ENCODE results near the gene COPB1.

The COPB1 gene

DNA sequence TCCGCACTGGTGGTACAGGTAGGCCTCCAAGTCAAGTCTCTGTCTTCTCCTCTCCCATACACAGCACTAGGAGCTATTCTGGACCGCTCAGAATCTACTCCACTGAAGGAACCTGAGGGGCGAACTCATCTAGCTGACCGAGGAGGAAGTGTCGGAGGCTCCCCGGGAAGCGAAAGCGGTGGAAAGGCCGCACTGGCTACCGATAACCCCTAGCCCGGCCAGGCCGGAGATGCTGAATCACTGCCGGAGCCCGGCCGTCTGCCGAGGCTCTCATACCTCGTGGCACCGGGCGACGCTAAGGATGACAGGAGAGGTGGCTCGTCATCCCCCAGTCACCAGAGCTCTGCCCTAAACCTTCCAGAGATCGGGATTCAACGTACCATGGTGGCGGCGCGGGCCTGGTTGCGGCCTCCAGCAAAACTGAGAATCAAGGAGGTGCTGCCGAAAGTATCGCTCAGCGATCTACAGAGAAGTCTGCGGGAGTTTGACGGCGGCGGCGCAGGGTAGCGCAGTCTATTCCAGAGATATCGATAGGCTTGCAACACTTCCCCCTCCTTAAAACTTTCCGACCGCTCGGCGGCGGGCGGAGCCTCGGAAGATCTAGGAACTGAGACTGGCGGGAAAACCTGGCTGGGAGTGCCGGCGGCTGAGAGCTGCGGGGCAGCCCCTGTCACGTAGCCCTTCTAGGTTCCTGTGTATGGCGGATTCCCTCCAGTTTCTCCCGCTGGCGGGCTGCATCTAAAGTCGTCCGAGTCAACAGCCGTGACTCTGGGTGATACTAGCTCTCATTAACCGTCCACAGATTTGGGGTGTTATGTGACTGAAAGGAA is 20.5 kb upstream of the COPB1 start, which contains the start of gene PSMA1:
PSMA1 (minus strand) TSS at position 470 of the 830 bp plus-strand sequence; CDS start at position 383, 87 bp downstream.
- peak; percentile 94 for DNase-seq
- in situ Hi-C loops (cut with HindIII; ENCODE audit: low pct_ligation_motif_present, low pct_unique_long_range_greater_than_20kb, low sequenced_read_pairs) = no loop called here

DNA sequence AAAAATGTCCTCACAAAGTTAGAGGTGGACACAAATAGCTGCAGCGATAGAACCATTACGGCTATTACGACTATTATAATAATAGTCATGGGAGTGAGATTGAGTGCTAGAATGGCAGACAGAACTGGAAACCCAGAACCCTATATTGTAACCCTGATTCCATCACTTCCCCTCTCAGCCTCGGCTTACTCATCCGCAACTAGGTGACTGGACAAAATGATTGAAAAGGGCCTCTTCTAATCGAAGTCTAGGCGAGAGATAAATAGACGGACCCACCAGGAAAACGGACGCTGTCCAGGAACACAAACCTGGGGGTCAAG is 19.9 kb upstream of the COPB1 start:
- peak; percentile 27 for DNase-seq
- in situ Hi-C loops (cut with HindIII; ENCODE audit: low pct_ligation_motif_present, low pct_unique_long_range_greater_than_20kb, low sequenced_read_pairs) = no loop called here

DNA sequence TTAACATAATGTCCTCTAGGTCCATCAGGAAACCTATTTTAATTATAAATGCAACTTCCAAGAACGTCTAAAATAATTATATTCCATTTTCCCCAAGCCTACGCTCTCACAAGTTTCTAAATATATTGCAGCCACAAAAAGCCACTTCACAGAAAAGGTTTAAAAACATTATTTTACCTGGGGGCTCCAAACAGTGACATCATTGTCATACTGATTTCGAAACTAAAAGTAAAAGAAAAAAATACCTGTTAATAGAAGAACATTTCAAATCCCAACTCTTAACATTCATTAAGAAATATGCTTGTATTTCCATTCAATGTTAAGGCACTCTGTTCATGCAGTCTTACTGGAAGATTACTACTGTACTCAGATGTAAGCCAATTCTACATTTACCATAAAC is 19.2 kb upstream of the COPB1 start:
- no peak for DNase-seq
- in situ Hi-C loops (cut with HindIII; ENCODE audit: low pct_ligation_motif_present, low pct_unique_long_range_greater_than_20kb, low sequenced_read_pairs) = no loop called here

DNA sequence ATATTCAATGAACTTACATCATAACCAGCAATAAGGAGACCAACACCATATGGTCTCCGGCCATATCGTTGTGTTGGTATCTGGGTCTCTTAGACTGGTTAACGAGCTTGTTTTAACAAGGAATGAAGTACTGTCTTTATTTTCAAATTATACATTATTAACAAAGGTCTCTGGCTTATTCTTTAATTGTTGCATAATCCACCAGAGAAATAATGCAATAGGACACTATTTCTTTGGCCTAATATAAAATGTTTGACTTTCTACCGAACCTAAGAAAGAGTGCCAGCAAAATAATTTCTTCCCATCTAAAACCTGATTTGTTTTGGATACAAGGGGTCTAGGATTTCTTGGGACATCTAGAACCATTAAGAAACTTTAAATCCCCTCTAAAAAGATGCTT is 14.2 kb upstream of the COPB1 start:
- in situ Hi-C loops (cut with HindIII; ENCODE audit: low pct_ligation_motif_present, low pct_unique_long_range_greater_than_20kb, low sequenced_read_pairs) = no loop called here
- DNase-seq = no peak

DNA sequence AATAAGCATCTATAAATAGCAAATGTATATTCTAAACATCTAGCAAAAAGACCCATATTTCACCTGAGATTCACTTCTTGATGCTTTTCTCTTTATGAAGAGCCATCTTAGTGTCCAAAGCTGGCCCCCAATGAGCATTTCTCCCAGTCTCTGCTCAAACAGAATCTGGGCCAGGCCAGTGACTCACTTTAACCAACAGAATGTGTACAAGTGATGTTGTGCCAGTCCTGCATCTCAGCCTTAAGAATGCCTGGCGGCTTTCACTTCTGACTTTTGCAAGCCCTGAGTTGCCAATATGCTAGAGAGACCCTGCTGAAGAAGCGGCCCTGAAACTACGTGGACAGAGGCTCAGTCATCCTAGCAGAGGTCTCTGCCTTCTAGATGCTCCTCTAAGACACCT is 6.9 kb upstream of the COPB1 start:
- in situ Hi-C loops (cut with HindIII; ENCODE audit: low pct_ligation_motif_present, low pct_unique_long_range_greater_than_20kb, low sequenced_read_pairs) = no loop called here
- DNase-seq = no peak

DNA sequence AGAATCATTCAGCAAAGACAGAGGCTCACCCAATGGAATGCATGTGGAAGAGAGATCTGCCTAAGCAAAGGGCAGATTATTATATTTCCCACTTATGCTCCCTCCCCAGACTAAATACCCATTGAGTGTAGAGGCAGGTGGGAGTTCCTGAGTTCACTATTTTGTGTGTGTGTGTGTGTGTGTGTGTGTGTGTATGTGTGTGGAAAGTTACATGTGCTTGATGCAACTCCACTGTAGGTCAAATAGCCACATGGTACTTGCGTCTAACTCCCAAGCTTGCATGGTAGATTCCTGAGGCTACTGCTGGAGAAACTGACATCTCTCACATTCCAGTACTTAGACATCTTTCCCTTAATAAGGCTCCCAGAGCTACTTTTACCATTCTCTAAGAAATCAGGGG is 3.4 kb upstream of the COPB1 start:
- in situ Hi-C loops (cut with HindIII; ENCODE audit: low pct_ligation_motif_present, low pct_unique_long_range_greater_than_20kb, low sequenced_read_pairs) = no loop called here

DNA sequence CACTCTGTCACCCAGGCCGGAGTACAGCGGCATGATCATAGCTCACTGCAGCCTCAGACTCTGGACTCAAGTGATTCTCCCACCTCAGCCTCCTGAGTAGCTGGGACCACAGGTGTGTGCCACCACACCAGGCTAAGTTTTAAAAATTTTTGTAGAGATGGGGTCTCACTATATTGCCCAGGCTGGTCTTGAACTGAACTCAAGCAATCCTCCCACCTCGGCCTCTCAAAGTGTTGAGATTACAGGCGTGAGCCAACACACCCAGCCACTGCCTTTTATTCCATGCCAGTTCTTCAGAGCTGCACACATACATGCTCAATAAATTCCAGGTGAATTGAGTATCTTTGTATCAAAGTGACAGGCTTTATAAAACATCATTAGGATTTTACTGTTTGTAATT is 2.4 kb upstream of the COPB1 start:
- DNase-seq = no peak
- in situ Hi-C loops (cut with HindIII; ENCODE audit: low pct_ligation_motif_present, low pct_unique_long_range_greater_than_20kb, low sequenced_read_pairs) = no loop called here

More for the DNA sequence above, 3.4 kb upstream of the COPB1 start:
- DNase-seq = no peak

DNA sequence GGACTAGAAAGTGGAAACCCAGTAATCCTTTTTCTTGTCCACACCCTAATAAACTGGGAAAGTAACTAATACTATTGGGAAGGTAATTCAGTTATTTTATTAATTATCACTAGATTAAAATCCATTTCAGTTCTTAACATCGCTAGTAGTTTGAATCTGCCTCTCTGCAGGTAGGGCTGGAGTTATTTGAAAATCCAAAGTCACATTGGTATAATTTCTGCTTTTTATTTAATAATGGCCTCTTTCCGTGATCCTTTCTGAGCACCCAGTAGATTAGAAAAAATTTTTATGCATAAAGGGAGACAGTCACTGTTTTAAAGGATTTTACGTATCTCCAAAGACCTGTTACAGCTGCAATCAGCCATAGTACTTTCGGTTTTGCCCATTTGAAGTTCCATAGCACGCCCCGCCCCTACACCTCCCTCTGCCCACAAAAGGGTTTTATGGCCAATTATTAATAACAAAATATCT is 605 bp upstream of the COPB1 start:
- peak; percentile 63 for DNase-seq
- in situ Hi-C loops (cut with HindIII; ENCODE audit: low pct_ligation_motif_present, low pct_unique_long_range_greater_than_20kb, low sequenced_read_pairs) = no loop called here

DNA sequence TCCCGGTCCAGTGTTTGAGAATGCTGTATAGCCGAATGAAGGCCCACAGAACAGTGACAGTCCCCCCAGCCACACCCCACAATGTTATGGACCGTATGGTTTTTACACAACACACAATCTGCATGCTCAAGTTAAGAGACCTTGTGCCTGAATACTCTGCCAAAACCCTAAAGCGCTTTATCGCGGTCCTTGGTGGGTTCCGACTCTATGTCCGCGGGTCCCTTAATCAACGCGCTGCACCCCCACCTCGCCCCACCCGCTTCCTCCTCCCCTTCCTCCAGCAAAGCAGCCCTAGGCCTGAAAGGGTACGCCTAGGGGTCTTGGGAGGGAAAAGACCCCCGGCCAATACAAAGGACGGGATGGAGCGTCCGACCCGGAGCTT is 442 bp downstream of the COPB1 start:
- in situ Hi-C loops (cut with HindIII; ENCODE audit: low pct_ligation_motif_present, low pct_unique_long_range_greater_than_20kb, low sequenced_read_pairs) = no loop called here
- peak; percentile 28 for DNase-seq

DNA sequence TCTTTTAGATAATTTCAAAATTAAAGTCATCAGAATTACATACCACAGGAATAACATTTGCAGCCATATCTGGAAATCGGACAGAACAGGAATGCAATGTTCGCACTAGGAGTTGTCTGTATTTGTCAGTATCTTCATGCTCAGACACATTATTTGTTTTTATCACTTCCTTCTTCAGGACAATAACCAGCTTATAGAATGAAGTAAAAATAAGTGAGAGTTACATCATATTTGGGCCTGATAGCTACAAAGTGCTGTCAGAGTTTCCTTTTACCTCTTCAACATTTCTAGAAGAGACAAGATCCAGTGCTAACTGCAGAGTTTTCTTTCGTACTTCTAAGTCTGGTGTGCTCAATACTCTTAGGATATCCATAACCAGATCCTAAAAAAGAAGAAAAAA is 18.9 kb downstream of the COPB1 start:
- in situ Hi-C loops (cut with HindIII; ENCODE audit: low pct_ligation_motif_present, low pct_unique_long_range_greater_than_20kb, low sequenced_read_pairs) = no loop called here
- no peak for DNase-seq

DNA sequence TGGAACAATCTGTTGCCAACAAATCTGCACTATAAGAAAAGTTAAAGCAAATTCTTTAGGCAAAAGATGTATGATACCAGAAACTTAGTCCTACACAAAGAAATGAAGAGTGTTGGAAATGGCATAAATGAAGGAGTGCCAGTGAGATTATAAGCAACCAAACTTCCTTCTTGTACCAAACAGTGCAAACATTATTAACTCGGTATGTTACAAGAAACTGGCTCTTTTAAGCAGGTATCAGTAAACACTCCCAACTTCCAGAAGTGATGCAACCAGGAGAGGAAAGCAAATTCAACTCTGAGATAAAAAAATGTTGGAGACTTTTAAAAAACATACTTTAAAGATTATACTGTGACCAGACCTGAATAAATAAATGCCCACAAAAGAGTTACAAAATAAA is 28.5 kb downstream of the COPB1 start:
- no peak for DNase-seq
- in situ Hi-C loops (cut with HindIII; ENCODE audit: low pct_ligation_motif_present, low pct_unique_long_range_greater_than_20kb, low sequenced_read_pairs) = no loop called here

DNA sequence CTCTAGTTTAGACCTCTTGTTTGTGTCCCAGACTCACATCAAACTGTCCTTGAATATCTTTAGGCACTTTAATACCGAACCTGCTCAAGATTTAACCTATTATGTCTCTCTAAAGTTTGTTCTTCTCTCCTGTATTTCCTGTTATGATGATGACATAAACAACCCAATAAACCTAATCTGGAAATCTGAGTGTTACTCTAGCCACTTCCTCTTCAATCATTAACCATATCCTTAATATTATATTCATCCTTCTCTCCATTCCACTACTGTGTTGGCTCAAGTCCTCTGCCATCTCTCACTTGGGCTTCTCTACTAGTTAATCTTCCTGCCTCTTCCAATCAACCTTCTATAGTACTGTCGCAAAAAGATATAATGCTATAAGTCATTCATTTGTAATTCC is 36.0 kb downstream of the COPB1 start:
- in situ Hi-C loops (cut with HindIII; ENCODE audit: low pct_ligation_motif_present, low pct_unique_long_range_greater_than_20kb, low sequenced_read_pairs) = no loop called here
- DNase-seq = no peak

DNA sequence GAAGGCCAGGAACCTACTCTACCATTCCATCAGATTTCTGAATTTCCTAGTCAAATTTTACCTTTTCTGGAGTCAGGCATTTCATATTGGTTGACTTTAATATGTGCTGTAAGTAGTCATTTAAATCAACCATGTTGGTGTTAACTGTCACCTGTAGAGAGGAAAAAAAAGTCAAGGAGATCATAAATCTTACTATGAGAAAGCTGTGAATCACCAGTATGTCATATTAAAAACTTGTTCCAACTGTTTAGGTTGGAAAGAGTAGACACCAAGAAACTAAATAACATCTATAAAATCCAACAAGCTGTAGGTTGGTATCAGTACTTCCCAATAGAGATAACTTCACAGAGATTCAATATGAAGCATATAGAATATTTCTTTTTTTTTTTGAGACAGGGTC is 39.5 kb downstream of the COPB1 start:
- no peak for DNase-seq
- in situ Hi-C loops (cut with HindIII; ENCODE audit: low pct_ligation_motif_present, low pct_unique_long_range_greater_than_20kb, low sequenced_read_pairs) = no loop called here

DNA sequence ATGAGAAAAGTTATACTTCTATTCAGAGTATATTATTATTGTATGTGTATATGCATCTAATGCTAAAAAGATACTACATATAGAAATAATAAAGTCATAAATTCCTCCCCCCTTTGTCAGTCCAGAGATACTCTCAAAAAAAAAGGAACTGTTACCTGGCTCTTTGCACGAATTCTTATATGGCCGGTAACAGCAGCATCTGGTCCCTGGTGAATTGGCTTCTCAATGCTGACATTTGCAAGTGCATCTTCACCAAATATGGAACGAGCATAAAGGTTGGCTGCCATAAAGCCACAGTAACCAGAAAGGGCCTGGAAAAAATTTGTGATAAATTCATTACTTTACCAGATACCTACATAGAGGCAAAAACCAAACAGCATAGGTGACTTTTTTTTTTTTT is 41.2 kb downstream of the COPB1 start:
- in situ Hi-C loops (cut with HindIII; ENCODE audit: low pct_ligation_motif_present, low pct_unique_long_range_greater_than_20kb, low sequenced_read_pairs) = no loop called here
- DNase-seq = no peak

DNA sequence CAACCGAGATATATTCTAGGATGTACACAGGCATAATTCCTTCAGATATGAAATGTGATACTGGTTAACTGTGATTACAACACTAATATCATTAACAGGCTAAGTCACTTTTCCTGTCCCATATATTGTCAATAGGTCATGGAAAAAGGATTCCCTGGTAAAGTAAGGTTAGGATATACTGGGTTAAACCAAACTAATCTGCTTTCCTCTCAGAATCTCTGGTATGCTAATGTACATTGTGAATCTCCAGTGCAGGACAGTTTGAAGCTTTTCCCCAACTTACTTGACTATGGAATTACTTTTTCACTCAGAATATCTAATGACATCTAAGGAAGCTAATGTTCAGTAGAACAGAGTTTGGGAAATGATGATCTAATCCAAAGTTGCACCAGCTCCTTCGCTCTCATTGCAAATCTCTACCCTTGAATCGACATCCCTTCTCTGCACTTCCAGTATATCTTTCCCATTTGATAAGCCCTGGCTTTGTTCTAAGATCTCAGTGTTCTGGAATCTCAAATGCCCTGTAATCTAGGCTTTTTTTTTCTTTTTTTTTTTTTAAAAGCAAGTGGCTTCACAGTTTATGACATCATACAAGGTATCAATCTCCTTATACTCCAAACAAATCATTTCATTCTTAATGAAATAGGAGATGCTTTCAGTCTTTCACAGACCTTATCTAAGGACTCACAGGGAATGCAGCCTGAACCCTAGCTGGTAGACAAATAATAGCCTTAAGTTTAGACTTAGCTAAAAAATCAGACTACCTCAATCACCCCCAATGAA is 43.8 kb downstream of the COPB1 start:
- DNase-seq = no peak
- in situ Hi-C loops (cut with HindIII; ENCODE audit: low pct_ligation_motif_present, low pct_unique_long_range_greater_than_20kb, low sequenced_read_pairs) = no loop called here

DNA sequence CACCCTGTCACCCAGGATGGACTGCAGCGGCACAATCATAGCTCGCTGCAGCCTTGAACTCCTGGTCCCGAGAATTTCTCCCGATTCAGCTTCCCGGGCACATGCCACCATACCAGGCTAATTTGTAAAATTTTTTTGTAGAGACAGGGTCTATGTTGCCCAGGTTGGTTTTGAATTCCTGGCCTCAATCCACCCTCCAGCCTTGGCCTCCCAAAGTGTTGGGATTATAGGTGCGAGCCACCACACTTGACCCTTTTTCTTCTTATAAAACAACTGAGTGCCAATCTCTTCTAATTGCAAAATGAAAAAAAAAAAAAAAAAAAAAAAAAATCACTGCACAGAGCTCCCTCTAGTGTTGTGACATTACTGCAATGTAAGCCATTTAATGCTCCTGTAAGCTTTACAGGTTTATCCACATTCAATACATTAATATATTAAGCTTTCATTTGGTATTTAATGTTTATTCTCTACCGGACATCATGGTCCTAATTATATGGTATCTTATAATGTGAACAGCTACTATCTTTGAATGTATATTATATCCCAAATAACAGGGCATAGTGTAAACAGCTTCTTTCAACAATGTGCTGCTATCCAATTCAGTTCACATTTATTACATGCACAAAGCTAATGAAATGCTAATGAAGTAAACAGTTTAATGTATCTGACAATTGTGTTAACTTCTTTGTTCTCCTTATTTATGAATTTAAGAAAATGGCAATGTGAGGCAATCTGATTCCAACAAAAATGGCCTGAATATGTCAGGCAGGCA is 44.6 kb downstream of the COPB1 start:
- DNase-seq = peak; percentile 25
- in situ Hi-C loops (cut with HindIII; ENCODE audit: low pct_ligation_motif_present, low pct_unique_long_range_greater_than_20kb, low sequenced_read_pairs) = no loop called here

DNA sequence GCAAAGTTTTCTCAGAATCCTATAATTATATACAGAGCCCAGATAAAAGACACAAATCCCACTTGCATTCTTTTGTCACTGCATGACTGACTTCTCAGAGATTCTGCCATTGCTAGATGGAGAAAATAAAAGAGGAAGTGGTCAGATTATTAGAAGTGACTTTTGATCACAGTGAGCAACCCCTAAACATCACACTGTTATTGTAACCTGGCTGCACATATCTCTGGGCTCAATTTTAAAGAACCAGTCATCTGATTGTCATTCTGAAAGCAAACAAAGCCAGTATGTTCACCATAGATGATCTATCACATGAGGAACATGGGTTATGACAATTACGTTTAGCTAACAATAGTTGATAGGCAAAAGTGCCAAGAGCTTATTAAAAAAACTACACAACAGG is 47.8 kb downstream of the COPB1 start:
- DNase-seq = no peak
- in situ Hi-C loops (cut with HindIII; ENCODE audit: low pct_ligation_motif_present, low pct_unique_long_range_greater_than_20kb, low sequenced_read_pairs) = no loop called here

DNA sequence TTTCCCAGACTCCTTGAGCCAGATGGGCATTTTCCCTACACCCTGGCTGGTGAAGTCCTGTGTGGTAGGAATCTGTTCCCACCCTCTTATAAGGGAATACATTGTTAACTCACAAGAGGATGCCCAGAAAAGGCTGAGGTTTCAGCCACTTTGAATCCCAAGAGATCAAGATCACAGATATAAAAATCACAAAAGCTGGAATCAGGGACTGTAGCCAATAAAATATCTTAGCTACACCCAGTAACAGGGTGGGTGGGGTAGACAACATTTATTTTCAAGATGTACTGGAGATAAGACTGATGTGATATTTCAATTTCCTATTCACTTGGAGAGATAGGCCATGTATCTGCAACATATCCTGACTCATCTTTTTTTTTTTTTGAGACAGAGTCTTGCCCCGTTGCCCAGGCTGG is 50.3 kb downstream of the COPB1 start:
- DNase-seq = no peak
- in situ Hi-C loops (cut with HindIII; ENCODE audit: low pct_ligation_motif_present, low pct_unique_long_range_greater_than_20kb, low sequenced_read_pairs) = no loop called here

DNA sequence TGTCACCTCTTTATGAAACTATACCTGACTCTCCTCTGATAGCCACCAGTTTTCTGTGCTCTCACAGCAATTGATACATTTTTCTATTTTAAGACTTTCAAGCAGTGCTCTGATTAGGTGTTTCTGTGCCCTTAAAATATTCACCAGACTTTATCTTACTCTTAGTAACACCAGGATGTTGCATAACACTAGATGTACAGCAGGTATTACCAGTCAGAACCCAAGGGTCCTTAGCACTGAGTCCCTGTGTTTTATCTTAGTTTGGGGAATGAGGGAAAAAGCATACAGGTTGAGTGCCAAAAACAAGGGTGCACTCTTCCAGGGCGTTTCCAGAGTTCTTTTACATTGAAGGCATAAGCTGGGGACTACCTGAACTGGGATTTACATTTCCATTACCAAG is 51.4 kb downstream of the COPB1 start:
- in situ Hi-C loops (cut with HindIII; ENCODE audit: low pct_ligation_motif_present, low pct_unique_long_range_greater_than_20kb, low sequenced_read_pairs) = no loop called here
- DNase-seq = no peak

All from ACHN (cell line).